ENCODE measurements around the gene MAP3K14.

MAP3K14 gene

DNA sequence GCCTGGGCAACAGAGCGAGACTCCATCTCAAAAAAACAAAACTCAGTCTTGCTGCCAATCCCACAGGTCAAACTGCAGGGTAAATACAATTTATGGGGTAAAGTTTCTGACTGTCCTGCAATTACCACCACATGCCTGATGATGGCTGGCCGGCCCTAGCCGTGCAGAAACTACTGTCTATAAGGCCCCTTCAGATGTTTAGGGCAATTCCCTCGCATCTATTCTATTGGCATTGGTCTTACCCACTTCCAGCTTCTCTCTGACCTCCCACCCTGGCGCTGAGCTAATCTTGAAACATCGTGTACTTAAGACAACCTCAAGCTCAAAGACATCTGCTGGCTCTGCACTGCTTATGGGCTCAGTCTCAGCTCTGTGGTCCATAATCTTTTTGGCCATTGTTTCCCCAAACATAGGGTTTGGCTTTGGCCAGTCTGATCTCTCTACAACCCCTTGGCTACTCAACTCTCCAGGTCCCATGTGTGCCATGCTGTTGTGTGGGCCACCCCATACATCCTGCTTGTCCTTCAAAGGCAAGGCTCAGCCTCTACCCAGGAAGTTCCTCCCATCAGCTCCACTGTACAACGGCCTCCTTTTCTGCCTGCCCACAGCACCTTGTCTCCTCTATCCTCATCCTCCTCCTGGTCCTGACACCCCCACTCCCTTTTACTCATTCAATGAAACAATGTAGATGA is 16.6 kb downstream of the MAP3K14 start:
- DNase-seq (ENCODE audit: low read depth, low spot score), result no peak

- no peak for DNase-seq (ENCODE audit: low read depth, low spot score)
Observed at GRCh38 chr17:45299361-45299760, 17.5 kb downstream of the MAP3K14 start.

- DNase-seq (ENCODE audit: low read depth, low spot score), result no peak
Observed at GRCh38 chr17:45298546-45299285, 18.1 kb downstream of the MAP3K14 start.

GRCh38 chr17:45296833-45297124 is 20.0 kb downstream of the MAP3K14 start:
- DNase-seq (ENCODE audit: low read depth, low spot score), result no peak

GRCh38 chr17:45296003-45296832 is 20.6 kb downstream of the MAP3K14 start:
- no peak for DNase-seq (ENCODE audit: low read depth, low spot score)

- DNase-seq (ENCODE audit: low read depth, low spot score), result no peak
Observed at GRCh38 chr17:45294506-45294905, 22.3 kb downstream of the MAP3K14 start.

- no peak for DNase-seq (ENCODE audit: low read depth, low spot score)
Observed at GRCh38 chr17:45293413-45294211, 23.2 kb downstream of the MAP3K14 start.

- no peak for DNase-seq (ENCODE audit: low read depth, low spot score)
Observed at GRCh38 chr17:45292696-45293412, 24.0 kb downstream of the MAP3K14 start.

DNA sequence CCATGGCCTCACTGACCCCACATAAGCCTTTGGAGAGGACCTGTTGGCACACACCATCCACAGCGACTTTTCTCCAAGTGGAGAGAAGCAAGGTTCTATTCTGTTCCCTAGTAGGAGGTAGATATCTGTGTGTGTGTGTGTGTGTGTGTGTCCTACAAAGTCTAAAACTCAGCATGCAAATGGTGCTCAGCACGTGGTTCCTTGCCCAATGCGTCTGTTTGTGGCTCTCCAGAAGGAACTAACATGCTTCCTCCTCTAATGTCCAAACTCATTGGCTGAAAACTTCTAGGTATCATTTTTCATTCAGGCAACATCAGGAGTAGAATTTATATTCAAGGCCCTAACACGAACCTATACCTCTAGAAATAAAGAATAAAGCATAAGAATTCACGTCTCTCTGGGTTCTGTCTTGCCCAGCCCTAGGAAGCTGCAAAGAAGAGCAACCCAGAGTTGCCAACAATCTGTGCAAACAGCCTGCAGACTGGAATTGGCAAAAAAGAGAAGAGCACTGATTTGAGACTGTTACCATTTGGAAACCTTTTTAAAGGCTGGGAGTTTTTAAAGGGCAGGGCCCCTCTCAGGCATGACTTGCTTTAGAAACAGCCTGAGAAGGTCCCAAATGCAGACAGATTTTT is 25.5 kb downstream of the MAP3K14 start:
- no peak for DNase-seq (ENCODE audit: low read depth, low spot score)

GRCh38 chr17:45290269-45290765 is 26.5 kb downstream of the MAP3K14 start:
- DNase-seq (ENCODE audit: low read depth, low spot score), result no peak

GRCh38 chr17:45289301-45290268 is 27.2 kb downstream of the MAP3K14 start:
- no peak for DNase-seq (ENCODE audit: low read depth, low spot score)

- no peak for DNase-seq (ENCODE audit: low read depth, low spot score)
Observed at GRCh38 chr17:45288825-45289224, 28.0 kb downstream of the MAP3K14 start.

- no peak for DNase-seq (ENCODE audit: low read depth, low spot score)
Observed at GRCh38 chr17:45287526-45288500, 29.0 kb downstream of the MAP3K14 start.

DNA sequence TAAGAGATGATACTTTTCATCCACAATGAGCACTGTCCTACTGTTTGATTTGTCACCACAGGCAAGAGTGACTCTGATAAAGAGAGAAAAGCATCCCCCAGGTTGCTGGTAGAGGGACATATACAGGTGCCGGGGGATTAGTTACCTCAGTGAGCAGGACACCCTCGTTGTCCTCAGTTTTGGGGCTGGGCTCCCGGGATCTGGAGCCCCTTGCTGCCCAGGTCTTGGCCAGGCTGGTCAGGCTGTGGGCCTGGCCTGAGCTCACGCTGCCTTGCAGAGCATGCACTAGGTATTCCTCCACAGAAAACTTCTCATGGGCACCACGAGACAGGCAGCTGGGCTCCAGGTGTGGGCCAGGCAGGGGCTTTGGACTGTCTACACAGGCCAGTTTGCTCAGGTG is 30.5 kb downstream of the MAP3K14 start:
- DNase-seq (ENCODE audit: low read depth, low spot score), result no peak

GRCh38 chr17:45284176-45285140 is 32.4 kb downstream of the MAP3K14 start:
- no peak for DNase-seq (ENCODE audit: low read depth, low spot score)

- no peak for DNase-seq (ENCODE audit: low read depth, low spot score)
Observed at GRCh38 chr17:45283711-45284110, 33.1 kb downstream of the MAP3K14 start.

Measured in iPS DF 19.7 (cell line).